Fibroblast of lung (primary cell): ENCODE results near the gene COL8A1. TPM values are rescaled to one million over a fixed set of nuclear protein-coding genes. Genes with fewer than 3 reads are reported as not detected.

Experiments used
- DNase-seq, 2 donors: peaks; one replicate each; pipeline versions ENCODE4 v3.0.0 to v3.0.0-alpha.2; 2010; ENCODE audit warnings: low read depth in 2 of 2
- H2AFZ ChIP-seq: 2 replicates; pipeline ENCODE4 v1.5.1; 2012; ENCODE audit warnings: low read length, control low read depth, inconsistent platforms
- H3K27ac ChIP-seq: 2 replicates; pipeline ENCODE4 v1.5.1; 2011; ENCODE audit warnings: low read length, control low read depth; ENCODE audit not compliant: insufficient read depth
- H3K27me3 ChIP-seq: 2 replicates; pipeline ENCODE4 v1.5.1; 2011; ENCODE audit warnings: mild to moderate bottlenecking, low read length; ENCODE audit not compliant: control insufficient read depth, insufficient read depth
- H3K36me3 ChIP-seq: 2 replicates; pipeline ENCODE4 v1.5.1; 2011; ENCODE audit warnings: low read length; ENCODE audit not compliant: control insufficient read depth, insufficient read depth
- H3K4me1 ChIP-seq: 2 replicates; pipeline ENCODE4 v1.5.1; 2011; ENCODE audit warnings: low read length; ENCODE audit not compliant: control insufficient read depth, insufficient read depth; ENCODE audit errors: extremely low read depth
- H3K4me2 ChIP-seq: 2 replicates; pipeline ENCODE4 v1.5.1; 2011; ENCODE audit warnings: low read length, control low read depth; ENCODE audit not compliant: insufficient read depth; ENCODE audit errors: extremely low read depth
- H3K4me3 ChIP-seq, 4 experiments: fragments of 200-600 bp in 1 of 4; sonication (generic) in 1 of 4; replicated peaks in 1 of 4; 2 replicates each; pipeline ENCODE4 v1.5.1; 2011 to 2016; ENCODE audit warnings: low read length in 4 of 4, low read depth in 3 of 4, mild to moderate bottlenecking in 3 of 4, control low read depth in 2 of 4, inconsistent platforms in 1 of 4, mixed read lengths in 1 of 4; ENCODE audit not compliant: insufficient read depth in 1 of 4; ENCODE audit errors: control extremely low read depth in 1 of 4
- H3K79me2 ChIP-seq: 2 replicates; pipeline ENCODE4 v1.5.1; 2012; ENCODE audit warnings: mild to moderate bottlenecking, low read length, inconsistent platforms; ENCODE audit not compliant: control insufficient read depth, insufficient read depth
- H3K9ac ChIP-seq: 2 replicates; pipeline ENCODE4 v1.5.1; 2011; ENCODE audit warnings: mild to moderate bottlenecking, low read length, control low read depth; ENCODE audit not compliant: insufficient read depth
- H3K9me3 ChIP-seq: 2 replicates; pipeline ENCODE4 v1.5.1; 2012; ENCODE audit warnings: low read depth, low read length; ENCODE audit not compliant: control insufficient read depth, insufficient read depth
- H4K20me1 ChIP-seq: 2 replicates; pipeline ENCODE4 v1.5.1; 2011; ENCODE audit warnings: low read length; ENCODE audit not compliant: control insufficient read depth, insufficient read depth; ENCODE audit errors: extremely low read depth
- EZH2 ChIP-seq: IDR thresholded peaks from 2 replicates; pipeline ENCODE4 v1.5.1; 2012; ENCODE audit warnings: low read length, control low read depth, mild to moderate bottlenecking; ENCODE audit errors: missing control alignments
- polyA plus RNA-seq, 2 donors: library from polyadenylated mRNA; depleted of rRNA in 1 of 2; stranded (reverse) in 1 of 2; unstranded in 1 of 2; fragments of >200 nt; gene quantifications; 2 replicates each; pipeline ENCODE4 v1.2.1, GENCODE V29; 2011 to 2012; ENCODE audit warnings: missing spikeins in 1 of 2
- total RNA-seq: library from RNA; depleted of rRNA; stranded (reverse); fragments of >200 nt; gene quantifications from 2 replicates; pipeline ENCODE4 v1.2.1, GENCODE V29; 2014
- TF ChIP-seq, protein P1 (sequence below), 2 donors: IDR thresholded peaks in 1 of 2; conservative IDR thresholded peaks in 1 of 2; 1 replicate in 1 of 2; 2 replicates in 1 of 2; pipeline ENCODE4 v1.5.1; 2011 to 2012; ENCODE audit warnings: low read length in 2 of 2, control low read depth in 1 of 2, inconsistent platforms in 1 of 2, low read depth in 1 of 2, mild to moderate bottlenecking in 1 of 2

The COL8A1 gene
- total and polyA plus RNA-seq, 2 donors (not counting 1 experiment from before 2014, with no cell fraction given): 85.4 to 215 TPM

DNA sequence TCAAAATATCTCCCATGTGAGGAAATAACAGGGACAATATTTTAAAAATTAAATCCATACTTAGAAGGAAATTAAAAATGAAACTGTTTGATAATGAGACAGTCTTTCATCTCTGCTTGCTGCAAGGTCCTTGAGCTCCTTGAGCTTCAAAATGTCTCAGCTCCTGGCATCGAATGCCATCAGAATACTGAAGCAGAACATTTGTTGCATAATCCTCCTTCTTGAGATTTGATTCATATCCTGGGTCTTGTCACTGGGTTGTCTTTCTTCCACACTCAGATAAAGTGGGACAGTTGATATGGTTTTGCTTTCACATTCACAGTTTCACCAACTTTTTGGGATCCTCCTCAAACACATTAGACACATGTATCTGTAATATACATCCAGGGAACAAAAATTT lies 27.8 kb downstream of the COL8A1 start:
- Histone ChIP-seq H3K27me3 (no peaks in the 10 kb centered on the region), H3K4me1 (peaks cover 7% of the 10 kb centered on the region), H3K27ac (no peak overlapping the region), H4K20me1 (no peaks in the 10 kb centered on the region), H3K4me3 (no peak overlapping the region), H3K36me3 (no peaks in the 10 kb centered on the region), H3K9me3 (no peaks in the 10 kb centered on the region), H2AFZ (peak overlapping the region; percentile 24), H3K9ac (no peak overlapping the region), H3K79me2 (peaks cover 19% of the 10 kb centered on the region), H3K4me2 (peak overlapping the region; percentile 72)
- DNase-seq: no peak
- no peak for TF ChIP-seq EZH2
- TF ChIP-seq, protein P1, sequence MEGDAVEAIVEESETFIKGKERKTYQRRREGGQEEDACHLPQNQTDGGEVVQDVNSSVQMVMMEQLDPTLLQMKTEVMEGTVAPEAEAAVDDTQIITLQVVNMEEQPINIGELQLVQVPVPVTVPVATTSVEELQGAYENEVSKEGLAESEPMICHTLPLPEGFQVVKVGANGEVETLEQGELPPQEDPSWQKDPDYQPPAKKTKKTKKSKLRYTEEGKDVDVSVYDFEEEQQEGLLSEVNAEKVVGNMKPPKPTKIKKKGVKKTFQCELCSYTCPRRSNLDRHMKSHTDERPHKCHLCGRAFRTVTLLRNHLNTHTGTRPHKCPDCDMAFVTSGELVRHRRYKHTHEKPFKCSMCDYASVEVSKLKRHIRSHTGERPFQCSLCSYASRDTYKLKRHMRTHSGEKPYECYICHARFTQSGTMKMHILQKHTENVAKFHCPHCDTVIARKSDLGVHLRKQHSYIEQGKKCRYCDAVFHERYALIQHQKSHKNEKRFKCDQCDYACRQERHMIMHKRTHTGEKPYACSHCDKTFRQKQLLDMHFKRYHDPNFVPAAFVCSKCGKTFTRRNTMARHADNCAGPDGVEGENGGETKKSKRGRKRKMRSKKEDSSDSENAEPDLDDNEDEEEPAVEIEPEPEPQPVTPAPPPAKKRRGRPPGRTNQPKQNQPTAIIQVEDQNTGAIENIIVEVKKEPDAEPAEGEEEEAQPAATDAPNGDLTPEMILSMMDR (conservative IDR thresholded peaks at IDR 0.05 in 1 of 2, IDR thresholded peaks at IDR 0.05 in 1 of 2; ENCODE audit: low read depth in 1 of 2, low read length in 2 of 2): no peak

DNA sequence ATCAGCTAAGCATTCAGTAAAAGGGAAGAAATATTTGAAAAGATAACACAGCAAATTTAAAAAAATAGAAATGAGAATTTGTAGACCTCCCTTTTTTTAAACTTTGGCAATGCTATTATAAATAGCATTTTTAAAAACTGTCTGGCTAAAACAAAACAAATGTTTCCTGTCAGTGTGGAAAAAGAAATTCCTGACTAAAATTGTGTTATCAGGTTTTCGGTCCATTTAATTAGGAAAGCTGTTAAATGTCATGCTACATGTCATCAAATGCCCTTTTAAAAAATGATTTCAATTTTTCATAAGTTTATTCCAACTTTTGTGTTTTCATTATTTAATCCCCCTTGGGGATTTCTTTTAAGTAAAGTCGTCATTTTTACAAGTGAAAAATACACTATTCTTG lies 29.6 kb downstream of the COL8A1 start:
- no peaks in the 10 kb centered on the region for H3K9me3 ChIP-seq
- H3K4me2 ChIP-seq: no peak overlapping the region
- TF ChIP-seq EZH2: no peak
- TF ChIP-seq, protein P1 (conservative IDR thresholded peaks at IDR 0.05 in 1 of 2, IDR thresholded peaks at IDR 0.05 in 1 of 2; ENCODE audit: low read depth in 1 of 2, low read length in 2 of 2): no peak
- peaks cover 18% of the 10 kb centered on the region for H3K79me2 ChIP-seq
- H3K4me3 ChIP-seq: no peak overlapping the region
- no peaks in the 10 kb centered on the region for H3K27me3 ChIP-seq
- H3K9ac ChIP-seq: no peak overlapping the region
- H3K36me3 ChIP-seq: no peaks in the 10 kb centered on the region
- no peaks in the 10 kb centered on the region for H4K20me1 ChIP-seq
- no peak for DNase-seq
- no peak overlapping the region for H2AFZ ChIP-seq
- peaks cover 7% of the 10 kb centered on the region for H3K4me1 ChIP-seq
- no peak overlapping the region for H3K27ac ChIP-seq

DNA sequence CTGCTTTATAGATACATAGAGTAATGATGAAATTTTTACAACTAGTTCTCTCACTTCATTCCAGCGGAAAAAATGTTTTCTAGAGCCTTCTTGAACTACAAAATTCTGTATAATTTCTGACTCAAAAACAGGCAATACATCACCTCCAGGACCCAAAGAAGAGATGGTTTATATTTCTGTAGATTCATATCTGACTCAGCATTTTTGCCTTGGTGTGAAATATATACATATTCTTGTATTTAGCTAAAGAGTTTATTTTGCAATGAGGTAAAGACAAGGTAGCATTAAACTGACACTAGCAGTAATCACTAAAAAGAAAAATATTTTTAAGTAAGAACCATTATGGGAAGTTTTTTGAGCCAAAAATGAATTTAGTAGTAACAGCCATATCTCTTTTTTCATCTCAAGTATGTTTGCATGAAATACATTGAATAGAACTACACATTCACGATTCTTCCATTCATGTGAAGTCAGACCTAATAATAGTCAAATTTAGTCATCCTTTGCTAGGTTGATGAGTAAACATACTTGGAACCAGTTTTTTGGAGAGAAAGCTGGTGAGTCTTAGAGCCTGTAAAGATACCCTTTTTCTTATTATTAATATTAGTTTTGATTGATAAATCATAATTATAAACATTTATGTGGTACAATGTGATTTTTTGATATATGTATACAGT lies 31.6 kb downstream of the COL8A1 start:
- Histone ChIP-seq H3K9me3 (no peaks in the 10 kb centered on the region), H3K36me3 (no peaks in the 10 kb centered on the region), H3K79me2 (peaks cover 13% of the 10 kb centered on the region), H3K9ac (no peak overlapping the region), H3K4me2 (no peak overlapping the region), H4K20me1 (no peaks in the 10 kb centered on the region), H3K27me3 (no peaks in the 10 kb centered on the region), H3K27ac (peak overlapping the region; percentile 35), H2AFZ (no peak overlapping the region), H3K4me3 (peak overlapping the region in 1 of 4 experiments; percentile 26), H3K4me1 (peaks cover 10% of the 10 kb centered on the region)
- DNase-seq: peak; percentile 71 to 75
- no peak for TF ChIP-seq EZH2
- TF ChIP-seq, protein P1 (conservative IDR thresholded peaks at IDR 0.05 in 1 of 2, IDR thresholded peaks at IDR 0.05 in 1 of 2; ENCODE audit: low read depth in 1 of 2, low read length in 2 of 2): no peak
